ENCODE measurements around the gene RAB35.

- no peak for TF ChIP-seq POLR2A (IDR thresholded peaks at IDR 0.05)
- TF ChIP-seq CTCF (IDR thresholded peaks at IDR 0.05): no peak
Observed at GRCh38 chr12:120054293-120054692, 62.3 kb downstream of the RAB35 start.
